H1 (cell line): Measurements from ENCODE around the gene FAM131C. TPM values are rescaled to one million over a fixed set of nuclear protein-coding genes. Genes with fewer than 3 reads are reported as not detected.

Experiments used
- ATF2 ChIP-seq: IDR thresholded peaks from 2 replicates; pipeline ENCODE4 v1.6.1; 2012; ENCODE audit warnings: low read length, inconsistent platforms
- BCL11A ChIP-seq, 2 experiments: IDR thresholded peaks; one replicate each; pipeline ENCODE4 v1.6.1; 2011; ENCODE audit warnings: low read depth in 2 of 2, low read length in 2 of 2, mild to moderate bottlenecking in 2 of 2
- CHD7 ChIP-seq: fragments of 300-600 bp; sonication (generic); IDR thresholded peaks from 2 replicates; pipeline ENCODE4 v1.7.1; 2012; ENCODE audit warnings: low read length, moderate library complexity, mild to moderate bottlenecking, inconsistent platforms; ENCODE audit not compliant: insufficient replicate concordance
- EZH2 ChIP-seq: fragments of 200-600 bp; sonication (generic); IDR thresholded peaks from 2 replicates; pipeline ENCODE4 v1.7.1; 2012; ENCODE audit warnings: low read depth, mild to moderate bottlenecking, moderate library complexity, low read length, inconsistent platforms; ENCODE audit not compliant: severe bottlenecking
- USF2 ChIP-seq: IDR thresholded peaks from 2 replicates; pipeline ENCODE4 v1.6.1; 2011; ENCODE audit warnings: low read length, improper control_type of control experiment
- YY1 ChIP-seq: IDR thresholded peaks from 2 replicates; pipeline ENCODE4 v1.6.1; 2011; ENCODE audit warnings: low read depth, mild to moderate bottlenecking, low read length
- polyA plus RNA-seq, 7 experiments: library from polyadenylated mRNA; depleted of rRNA in 3 of 7; stranded (reverse) in 5 of 7; unstranded in 2 of 7; fragments of >200 nt in 5 of 7; fragments of 200-250 nt in 2 of 7; gene quantifications; 1 replicate in 5 of 7; 2 replicates in 1 of 7; 4 replicates in 1 of 7; pipeline versions ENCODE4 v1.2.1 to v1.2.3, GENCODE V29; 2011 to 2013; ENCODE audit warnings: missing spikeins in 2 of 7, mixed read lengths in 2 of 7
- total RNA-seq: library from RNA; stranded (reverse); fragmentation: NEBNext Ultra II Directional; extraction: Animal tissue kit (Norgen Biotek cat#: 25700); gene quantifications from 2 replicates; pipeline ENCODE4 v1.2.1, GENCODE V29; 2021

FAM131C gene
- total and polyA plus RNA-seq, 2 of the 8 experiments (the other 6 are each of a cell fraction or from before 2014, with no cell fraction given) = 0.73 to 0.78 TPM

- TF ChIP-seq CHD7 (no peak), USF2 (no peak), BCL11A (IDR thresholded peaks at IDR 0.05; ENCODE audit: low read depth in 2 of 2, low read length in 2 of 2) (no peak), EZH2 (no peak), YY1 (no peak), ATF2 (peak; percentile 35; the same call in 1 of the 2 replicates)
Measured at GRCh38 chr1:16112596-16113555, 39.4 kb upstream of the FAM131C start (continued).
